ENCODE data around the gene AP3B1.
"Not testable (repeated sequence)": the region's sequence is repeated elsewhere in the genome, so short reads cannot be mapped to it uniquely, and the experiment has no call there.

The AP3B1 gene

DNA sequence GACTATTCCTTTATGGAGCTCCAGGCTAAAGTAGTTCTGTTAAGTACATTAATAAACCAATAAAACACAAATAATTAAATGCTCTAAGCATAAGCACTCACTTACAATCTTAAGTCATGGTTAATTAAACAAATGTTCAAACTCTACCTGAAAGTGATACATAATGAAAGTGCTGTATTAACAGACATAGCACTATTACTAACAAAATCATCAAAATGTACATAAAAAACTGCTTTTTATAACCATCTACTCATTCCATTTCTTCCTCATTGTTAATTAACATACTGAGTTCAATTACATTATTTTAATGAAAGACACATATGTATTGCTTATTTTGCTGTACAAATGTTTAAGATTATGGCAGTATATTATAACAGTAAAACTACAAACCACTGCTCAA, 107.3 kb downstream of the AP3B1 start:
- no peaks in the 10 kb centered on the region for H3K9me3 ChIP-seq (ENCODE audit: low read length)
- no peaks in the 10 kb centered on the region for H3K9me2 ChIP-seq (ENCODE audit: low read depth, low read length)
- H3K27me3 ChIP-seq (ENCODE audit: insufficient read depth, low read length), result no peaks in the 10 kb centered on the region
- H3K36me3 ChIP-seq (ENCODE audit: insufficient read depth, low read length), result 0 out of 2 replicates have a peak, but pooled peaks cover 16% of the 10 kb centered on the region
- H3K4me2 ChIP-seq (ENCODE audit: low read length), result no peak overlapping the region
- no peak overlapping the region for H3K4me3 ChIP-seq (ENCODE audit: low read depth, low read length, poor library complexity, severe bottlenecking)
- H3F3A ChIP-seq (ENCODE audit: insufficient read depth, low read length), result no peaks in the 10 kb centered on the region
- no peak overlapping the region for H2AFZ ChIP-seq (ENCODE audit: low read length)
- TF ChIP-seq EZH2 (IDR thresholded peaks at IDR 0.05; ENCODE audit: borderline replicate concordance, low read length), result no peak
- TF ChIP-seq, protein P1, sequence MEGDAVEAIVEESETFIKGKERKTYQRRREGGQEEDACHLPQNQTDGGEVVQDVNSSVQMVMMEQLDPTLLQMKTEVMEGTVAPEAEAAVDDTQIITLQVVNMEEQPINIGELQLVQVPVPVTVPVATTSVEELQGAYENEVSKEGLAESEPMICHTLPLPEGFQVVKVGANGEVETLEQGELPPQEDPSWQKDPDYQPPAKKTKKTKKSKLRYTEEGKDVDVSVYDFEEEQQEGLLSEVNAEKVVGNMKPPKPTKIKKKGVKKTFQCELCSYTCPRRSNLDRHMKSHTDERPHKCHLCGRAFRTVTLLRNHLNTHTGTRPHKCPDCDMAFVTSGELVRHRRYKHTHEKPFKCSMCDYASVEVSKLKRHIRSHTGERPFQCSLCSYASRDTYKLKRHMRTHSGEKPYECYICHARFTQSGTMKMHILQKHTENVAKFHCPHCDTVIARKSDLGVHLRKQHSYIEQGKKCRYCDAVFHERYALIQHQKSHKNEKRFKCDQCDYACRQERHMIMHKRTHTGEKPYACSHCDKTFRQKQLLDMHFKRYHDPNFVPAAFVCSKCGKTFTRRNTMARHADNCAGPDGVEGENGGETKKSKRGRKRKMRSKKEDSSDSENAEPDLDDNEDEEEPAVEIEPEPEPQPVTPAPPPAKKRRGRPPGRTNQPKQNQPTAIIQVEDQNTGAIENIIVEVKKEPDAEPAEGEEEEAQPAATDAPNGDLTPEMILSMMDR (IDR thresholded peaks at IDR 0.05; ENCODE audit: low read length), result no peak
- no peak overlapping the region for H3K9ac ChIP-seq (ENCODE audit: low read length)
- H3K27ac ChIP-seq (ENCODE audit: low read depth, low read length, poor library complexity, severe bottlenecking), result no peak overlapping the region
- H3K4me1 ChIP-seq (ENCODE audit: insufficient read depth, low read length, severe bottlenecking), result no peaks in the 10 kb centered on the region
- H4K20me1 ChIP-seq (ENCODE audit: insufficient read depth, low read length), result no peaks in the 10 kb centered on the region
- H3K79me2 ChIP-seq (ENCODE audit: insufficient read depth, low read length), result no peaks in the 10 kb centered on the region

DNA sequence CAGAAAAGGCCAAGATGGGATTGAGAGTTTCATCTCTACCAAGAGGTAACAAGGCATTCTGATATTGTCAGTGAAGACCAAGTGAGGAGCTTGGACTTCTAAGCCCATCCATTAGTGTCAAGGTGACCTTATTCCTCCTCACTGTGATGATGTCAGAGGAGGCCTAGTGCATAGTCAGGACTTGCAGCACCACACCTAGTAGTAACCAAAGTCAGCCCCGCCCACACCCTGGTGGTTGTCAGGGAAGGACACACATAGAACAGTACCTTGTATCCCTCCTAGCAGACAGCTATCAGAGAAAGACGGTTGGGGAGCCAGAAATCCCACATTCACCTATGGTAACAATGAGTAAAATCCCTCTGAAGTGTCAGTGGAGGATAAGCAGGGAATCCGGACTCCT, 111.7 kb downstream of the AP3B1 start:
- no peak for TF ChIP-seq EZH2 (IDR thresholded peaks at IDR 0.05; ENCODE audit: borderline replicate concordance, low read length)
- TF ChIP-seq, protein P1 (IDR thresholded peaks at IDR 0.05; ENCODE audit: low read length), result no peak
- no peaks in the 10 kb centered on the region for H3K79me2 ChIP-seq (ENCODE audit: insufficient read depth, low read length)
- no peaks in the 10 kb centered on the region for H3K9me2 ChIP-seq (ENCODE audit: low read depth, low read length)
- H3K27me3 ChIP-seq (ENCODE audit: insufficient read depth, low read length), result no peaks in the 10 kb centered on the region
- no peaks in the 10 kb centered on the region for H4K20me1 ChIP-seq (ENCODE audit: insufficient read depth, low read length)
- no peak overlapping the region for H3K4me2 ChIP-seq (ENCODE audit: low read length)
- H2AFZ ChIP-seq (ENCODE audit: low read length), result no peak overlapping the region
- H3K27ac ChIP-seq (ENCODE audit: low read depth, low read length, poor library complexity, severe bottlenecking), result no peak overlapping the region
- no peak overlapping the region for H3K4me3 ChIP-seq (ENCODE audit: low read depth, low read length, poor library complexity, severe bottlenecking)
- no peaks in the 10 kb centered on the region for H3K4me1 ChIP-seq (ENCODE audit: insufficient read depth, low read length, severe bottlenecking)
- no peaks in the 10 kb centered on the region for H3K9me3 ChIP-seq (ENCODE audit: low read length)
- H3K9ac ChIP-seq (ENCODE audit: low read length), result no peak overlapping the region
- H3F3A ChIP-seq (ENCODE audit: insufficient read depth, low read length), result no peaks in the 10 kb centered on the region
- peaks cover 31% of the 10 kb centered on the region for H3K36me3 ChIP-seq (ENCODE audit: insufficient read depth, low read length)

DNA sequence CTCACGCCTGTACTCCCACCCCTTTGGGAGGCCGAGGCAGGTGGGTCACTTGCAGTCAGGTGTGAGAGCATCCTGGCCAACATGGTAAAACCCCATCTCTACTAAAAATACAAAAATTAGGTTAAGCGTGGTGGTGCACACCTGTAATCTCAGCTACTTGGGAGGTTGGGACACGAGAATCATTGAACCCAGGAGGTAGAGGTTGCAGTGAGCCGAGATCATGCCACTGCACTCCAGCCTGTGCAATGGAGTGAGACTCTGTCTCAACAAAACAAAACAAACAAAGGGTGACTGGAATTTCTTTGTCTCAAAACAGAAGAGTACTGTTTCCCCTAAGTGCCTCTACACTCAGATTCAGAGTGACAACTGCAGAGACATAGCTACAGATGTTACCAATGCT, 116.1 kb downstream of the AP3B1 start:
- Histone ChIP-seq H2AFZ (ENCODE audit: low read length) (no peak overlapping the region), H3K36me3 (ENCODE audit: insufficient read depth, low read length) (peaks cover 71% of the 10 kb centered on the region), H3K79me2 (ENCODE audit: insufficient read depth, low read length) (no peaks in the 10 kb centered on the region), H3K27ac (ENCODE audit: low read depth, low read length, poor library complexity, severe bottlenecking) (no peak overlapping the region), H3K9me2 (ENCODE audit: low read depth, low read length) (no peaks in the 10 kb centered on the region), H3K4me3 (ENCODE audit: low read depth, low read length, poor library complexity, severe bottlenecking) (no peak overlapping the region), H3K9ac (ENCODE audit: low read length) (no peak overlapping the region), H3F3A (ENCODE audit: insufficient read depth, low read length) (no peaks in the 10 kb centered on the region), H4K20me1 (ENCODE audit: insufficient read depth, low read length) (no peaks in the 10 kb centered on the region), H3K9me3 (ENCODE audit: low read length) (no peaks in the 10 kb centered on the region), H3K4me1 (ENCODE audit: insufficient read depth, low read length, severe bottlenecking) (no peaks in the 10 kb centered on the region), H3K4me2 (ENCODE audit: low read length) (no peak overlapping the region), H3K27me3 (ENCODE audit: insufficient read depth, low read length) (no peaks in the 10 kb centered on the region)
- TF ChIP-seq, protein P1 (IDR thresholded peaks at IDR 0.05; ENCODE audit: low read length), result no peak
- no peak for TF ChIP-seq EZH2 (IDR thresholded peaks at IDR 0.05; ENCODE audit: borderline replicate concordance, low read length)

DNA sequence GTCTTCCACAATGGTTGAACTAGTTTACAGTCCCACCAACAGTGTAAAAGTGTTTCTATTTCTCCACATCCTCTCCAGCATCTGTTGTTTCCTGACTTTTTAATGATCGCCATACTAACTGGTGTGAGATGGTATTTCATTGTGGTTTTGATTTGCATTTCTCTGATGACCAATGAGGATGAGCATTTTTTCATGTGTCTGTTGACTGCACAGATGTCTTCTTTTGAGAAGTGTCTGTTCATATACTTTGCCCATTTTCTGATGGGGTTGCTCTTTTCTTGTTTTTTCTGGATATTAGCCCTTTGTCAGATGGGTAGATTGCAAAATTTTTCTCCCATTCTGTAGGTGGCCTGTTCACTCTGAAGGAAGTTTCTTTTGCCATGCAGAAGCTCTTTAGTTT, 124.2 kb downstream of the AP3B1 start:
- H3K27ac ChIP-seq (ENCODE audit: low read depth, low read length, poor library complexity, severe bottlenecking); H3K4me1 ChIP-seq (ENCODE audit: insufficient read depth, low read length, severe bottlenecking); H3K4me3 ChIP-seq (ENCODE audit: low read depth, low read length, poor library complexity, severe bottlenecking): not testable (repeated sequence)

More for the DNA sequence above, 124.2 kb downstream of the AP3B1 start:
- not testable (repeated sequence) for H3F3A ChIP-seq (ENCODE audit: insufficient read depth, low read length); H2AFZ ChIP-seq (ENCODE audit: low read length); H4K20me1 ChIP-seq (ENCODE audit: insufficient read depth, low read length); H3K27me3 ChIP-seq (ENCODE audit: insufficient read depth, low read length); H3K9ac ChIP-seq (ENCODE audit: low read length); H3K9me3 ChIP-seq (ENCODE audit: low read length); H3K9me2 ChIP-seq (ENCODE audit: low read depth, low read length); H3K4me2 ChIP-seq (ENCODE audit: low read length); H3K79me2 ChIP-seq (ENCODE audit: insufficient read depth, low read length)
- H3K36me3 ChIP-seq (ENCODE audit: insufficient read depth, low read length), result peaks cover 24% of the 10 kb centered on the region

Data from OCI-LY1 (cell line).